Astrocyte (in vitro differentiated cells and primary cell): ENCODE data around the gene KNTC1. TPM values are rescaled to one million over a fixed set of nuclear protein-coding genes. Genes with fewer than 3 reads are reported as not detected.

Source experiments
- DNase-seq: peaks from one replicate; pipeline ENCODE4 v3.0.0-alpha.2; 2010; ENCODE audit warnings: low read depth
- FAIRE-seq: peaks from 2 replicates; lab custom pipeline; 2011; peaks lifted over from hg19 to GRCh38; lab: Jason Lieb, UNC
- H2AFZ ChIP-seq: 2 replicates; pipeline ENCODE4 v1.6.0; 2012; ENCODE audit warnings: low read depth, low read length, inconsistent platforms
- H3K27ac ChIP-seq: 2 replicates; pipeline ENCODE4 v1.5.1; 2011; ENCODE audit warnings: low read depth, low read length, inconsistent platforms
- H3K27me3 ChIP-seq: 2 replicates; pipeline ENCODE4 v1.6.0; 2011; ENCODE audit warnings: low read length, inconsistent platforms; ENCODE audit not compliant: insufficient read depth
- H3K36me3 ChIP-seq: 2 replicates; pipeline ENCODE4 v1.5.1; 2011; ENCODE audit warnings: low read length, inconsistent platforms; ENCODE audit not compliant: insufficient read depth
- H3K4me1 ChIP-seq: 2 replicates; pipeline ENCODE4 v1.5.1; 2011; ENCODE audit warnings: low read length, inconsistent platforms; ENCODE audit not compliant: insufficient read depth
- H3K4me2 ChIP-seq: 2 replicates; pipeline ENCODE4 v1.6.0; 2012; ENCODE audit warnings: low read length, inconsistent platforms
- H3K4me3 ChIP-seq: 2 replicates; pipeline ENCODE4 v1.5.1; 2011; ENCODE audit warnings: low read depth, mild to moderate bottlenecking, low read length, inconsistent platforms; ENCODE audit not compliant: insufficient read depth
- H3K79me2 ChIP-seq: 2 replicates; pipeline ENCODE4 v1.6.0; 2012; ENCODE audit warnings: mild to moderate bottlenecking, low read length, inconsistent platforms; ENCODE audit not compliant: insufficient read depth
- H3K9ac ChIP-seq: 2 replicates; pipeline ENCODE4 v1.6.0; 2012; ENCODE audit warnings: mild to moderate bottlenecking, low read length, inconsistent platforms
- H3K9me3 ChIP-seq: 2 replicates; pipeline ENCODE4 v1.5.1; 2012; ENCODE audit warnings: low read depth, mild to moderate bottlenecking, low read length, inconsistent platforms; ENCODE audit not compliant: insufficient read depth
- H4K20me1 ChIP-seq: 2 replicates; pipeline ENCODE4 v1.6.0; 2012; ENCODE audit warnings: low read length, inconsistent platforms; ENCODE audit not compliant: insufficient read depth
- H3K27ac Mint-ChIP-seq: one replicate; pipeline ENCODE4 v1.8.0; 2021; ENCODE audit warnings: mild to moderate bottlenecking, mixed read lengths; ENCODE audit not compliant: unreplicated experiment
- H3K27me3 Mint-ChIP-seq: one replicate; pipeline ENCODE4 v1.8.0; 2021; ENCODE audit warnings: low read depth, mixed read lengths; ENCODE audit not compliant: unreplicated experiment
- H3K36me3 Mint-ChIP-seq: one replicate; pipeline ENCODE4 v1.8.0; 2021; ENCODE audit warnings: low read depth, mixed read lengths; ENCODE audit not compliant: unreplicated experiment
- H3K4me1 Mint-ChIP-seq: one replicate; pipeline ENCODE4 v1.8.0; 2021; ENCODE audit warnings: low read depth, mixed read lengths; ENCODE audit not compliant: unreplicated experiment
- H3K4me3 Mint-ChIP-seq: one replicate; pipeline ENCODE4 v1.8.0; 2021; ENCODE audit warnings: mild to moderate bottlenecking, moderate library complexity, mixed read lengths; ENCODE audit not compliant: unreplicated experiment
- H3K9me3 Mint-ChIP-seq: one replicate; pipeline ENCODE4 v1.8.0; 2021; ENCODE audit warnings: mild to moderate bottlenecking, mixed read lengths; ENCODE audit not compliant: unreplicated experiment
- CTCF ChIP-seq: IDR thresholded peaks from 2 replicates; pipeline ENCODE4 v1.5.1; 2011; ENCODE audit warnings: low read depth, mild to moderate bottlenecking, inconsistent platforms, low read length, moderate library complexity; ENCODE audit not compliant: insufficient read depth
- EZH2 ChIP-seq: IDR thresholded peaks from 2 replicates; pipeline ENCODE4 v1.6.1; 2012; ENCODE audit warnings: mild to moderate bottlenecking, low read length, inconsistent platforms; ENCODE audit not compliant: insufficient read depth
- total RNA-seq: library from RNA; stranded (reverse); gene quantifications from 2 replicates; pipeline ENCODE4 v1.2.1, GENCODE V29; 2021

KNTC1 gene
- total RNA-seq, 1 donor from 2014 or later, result 10.6 TPM

- H3K9ac ChIP-seq, result no peak overlapping the region
- H3K79me2 ChIP-seq, result peaks cover 24% of the 10 kb centered on the region
- Mint-ChIP-seq H3K4me1 (peaks cover 4% of the 10 kb centered on the region), H3K27me3 (no peaks in the 10 kb centered on the region), H3K27ac (no peak overlapping the region), H3K36me3 (no peaks in the 10 kb centered on the region), H3K9me3 (no peaks in the 10 kb centered on the region), H3K4me3 (no peak overlapping the region)
- H3K27ac ChIP-seq, result no peak overlapping the region
- H3K36me3 ChIP-seq, result peaks cover 7% of the 10 kb centered on the region
- TF ChIP-seq CTCF (no peak), EZH2 (no peak)
- H3K27me3 ChIP-seq, result no peaks in the 10 kb centered on the region
- H3K4me3 ChIP-seq, result no peak overlapping the region
- H2AFZ ChIP-seq, result no peak overlapping the region
- H4K20me1 ChIP-seq, result no peaks in the 10 kb centered on the region
- FAIRE-seq (no peak), DNase-seq (peak; percentile 60)
- no peak overlapping the region for H3K4me2 ChIP-seq
- H3K9me3 ChIP-seq, result no peaks in the 10 kb centered on the region
- no peaks in the 10 kb centered on the region for H3K4me1 ChIP-seq
Measured at GRCh38 chr12:122533856-122534255, 6.8 kb downstream of the KNTC1 start.

GRCh38 chr12:122537021-122537420, 10.0 kb downstream of the KNTC1 start:
- DNase-seq (peak; percentile 16), FAIRE-seq (no peak)
- H3K4me2 ChIP-seq, result no peak overlapping the region
- no peaks in the 10 kb centered on the region for H4K20me1 ChIP-seq
- Mint-ChIP-seq H3K36me3 (no peaks in the 10 kb centered on the region), H3K4me1 (peaks cover 4% of the 10 kb centered on the region), H3K4me3 (no peak overlapping the region), H3K27ac (no peak overlapping the region), H3K9me3 (no peaks in the 10 kb centered on the region), H3K27me3 (no peaks in the 10 kb centered on the region)
- no peaks in the 10 kb centered on the region for H3K9me3 ChIP-seq
- TF ChIP-seq EZH2 (no peak), CTCF (no peak)
- no peak overlapping the region for H3K9ac ChIP-seq
- H3K4me3 ChIP-seq, result no peak overlapping the region
- no peaks in the 10 kb centered on the region for H3K27me3 ChIP-seq
- no peak overlapping the region for H3K27ac ChIP-seq
- H3K79me2 ChIP-seq, result no peaks in the 10 kb centered on the region
- H3K36me3 ChIP-seq, result peaks cover 7% of the 10 kb centered on the region
- no peaks in the 10 kb centered on the region for H3K4me1 ChIP-seq
- no peak overlapping the region for H2AFZ ChIP-seq

DNA sequence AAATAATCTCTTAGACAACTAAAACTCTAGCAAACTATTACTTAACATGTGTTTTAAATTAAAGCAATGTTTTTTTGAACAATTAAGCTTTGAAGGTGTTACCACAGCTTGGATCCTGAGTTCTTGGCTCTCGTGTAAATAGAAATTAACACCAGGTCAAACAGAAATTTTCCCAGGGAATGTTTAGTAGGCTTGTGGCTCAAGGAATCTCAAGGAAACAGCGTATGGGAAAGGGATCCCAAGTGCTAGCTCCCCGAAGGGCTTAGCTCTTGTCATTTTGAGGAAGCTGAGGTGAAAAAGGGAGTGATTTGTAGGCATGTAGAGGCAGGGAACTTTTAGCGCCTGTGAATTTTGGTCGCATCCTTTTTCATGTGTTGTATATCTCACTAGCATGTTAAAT, 11.4 kb downstream of the KNTC1 start:
- no peaks in the 10 kb centered on the region for H3K9me3 Mint-ChIP-seq
- H3K36me3 ChIP-seq, result peaks cover 9% of the 10 kb centered on the region
- no peak for FAIRE-seq

More for the DNA sequence above, 11.4 kb downstream of the KNTC1 start:
- no peaks in the 10 kb centered on the region for H3K79me2 ChIP-seq
- Mint-ChIP-seq H3K4me3 (no peak overlapping the region), H3K36me3 (no peaks in the 10 kb centered on the region), H3K27me3 (no peaks in the 10 kb centered on the region), H3K4me1 (peaks cover 4% of the 10 kb centered on the region), H3K27ac (no peak overlapping the region)
- TF ChIP-seq CTCF (no peak), EZH2 (no peak)
- no peak overlapping the region for H3K9ac ChIP-seq
- no peak for DNase-seq
- H3K27ac ChIP-seq, result no peak overlapping the region
- H3K9me3 ChIP-seq, result no peaks in the 10 kb centered on the region
- H3K4me2 ChIP-seq, result no peak overlapping the region
- no peaks in the 10 kb centered on the region for H3K27me3 ChIP-seq
- H4K20me1 ChIP-seq, result no peaks in the 10 kb centered on the region
- H2AFZ ChIP-seq, result no peak overlapping the region
- H3K4me1 ChIP-seq, result no peaks in the 10 kb centered on the region
- no peak overlapping the region for H3K4me3 ChIP-seq
